ENCODE measurements around the gene PCED1B.

DNA sequence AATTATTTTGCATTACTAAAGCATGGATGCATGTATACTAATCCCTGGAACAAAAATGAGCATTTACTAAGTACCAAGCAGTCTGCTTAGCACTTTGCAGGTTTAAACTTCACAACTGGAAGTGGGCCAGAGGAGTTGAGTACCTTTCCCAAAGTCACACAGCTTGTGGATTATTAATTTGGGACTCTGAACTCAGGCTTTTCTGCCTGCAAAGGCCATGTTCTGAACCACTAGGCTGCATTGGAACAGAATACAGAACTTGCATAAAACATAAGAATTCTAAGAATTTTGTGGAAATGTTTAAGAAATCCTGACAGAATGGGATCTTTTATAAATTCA lies 133.2 kb downstream of the PCED1B start:
- TF ChIP-seq, protein P1, sequence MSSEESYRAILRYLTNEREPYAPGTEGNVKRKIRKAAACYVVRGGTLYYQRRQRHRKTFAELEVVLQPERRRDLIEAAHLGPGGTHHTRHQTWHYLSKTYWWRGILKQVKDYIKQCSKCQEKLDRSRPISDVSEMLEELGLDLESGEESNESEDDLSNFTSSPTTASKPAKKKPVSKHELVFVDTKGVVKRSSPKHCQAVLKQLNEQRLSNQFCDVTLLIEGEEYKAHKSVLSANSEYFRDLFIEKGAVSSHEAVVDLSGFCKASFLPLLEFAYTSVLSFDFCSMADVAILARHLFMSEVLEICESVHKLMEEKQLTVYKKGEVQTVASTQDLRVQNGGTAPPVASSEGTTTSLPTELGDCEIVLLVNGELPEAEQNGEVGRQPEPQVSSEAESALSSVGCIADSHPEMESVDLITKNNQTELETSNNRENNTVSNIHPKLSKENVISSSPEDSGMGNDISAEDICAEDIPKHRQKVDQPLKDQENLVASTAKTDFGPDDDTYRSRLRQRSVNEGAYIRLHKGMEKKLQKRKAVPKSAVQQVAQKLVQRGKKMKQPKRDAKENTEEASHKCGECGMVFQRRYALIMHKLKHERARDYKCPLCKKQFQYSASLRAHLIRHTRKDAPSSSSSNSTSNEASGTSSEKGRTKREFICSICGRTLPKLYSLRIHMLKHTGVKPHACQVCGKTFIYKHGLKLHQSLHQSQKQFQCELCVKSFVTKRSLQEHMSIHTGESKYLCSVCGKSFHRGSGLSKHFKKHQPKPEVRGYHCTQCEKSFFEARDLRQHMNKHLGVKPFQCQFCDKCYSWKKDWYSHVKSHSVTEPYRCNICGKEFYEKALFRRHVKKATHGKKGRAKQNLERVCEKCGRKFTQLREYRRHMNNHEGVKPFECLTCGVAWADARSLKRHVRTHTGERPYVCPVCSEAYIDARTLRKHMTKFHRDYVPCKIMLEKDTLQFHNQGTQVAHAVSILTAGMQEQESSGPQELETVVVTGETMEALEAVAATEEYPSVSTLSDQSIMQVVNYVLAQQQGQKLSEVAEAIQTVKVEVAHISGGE (tag by site-specific recombination; conservative IDR thresholded peaks at IDR 0.05; ENCODE audit: low read depth), result no peak
- TF ChIP-seq ZNF211 (tag by site-specific recombination; IDR thresholded peaks at IDR 0.05; ENCODE audit: low read depth) (no peak), IKZF3 (tag by site-specific recombination; IDR thresholded peaks at IDR 0.05) (no peak), ZNF335 (tag by site-specific recombination; conservative IDR thresholded peaks at IDR 0.05) (no peak), ZNF76 (tag by site-specific recombination; IDR thresholded peaks at IDR 0.05; ENCODE audit: borderline replicate concordance, low read depth) (no peak)
- TF ChIP-seq, protein P2, sequence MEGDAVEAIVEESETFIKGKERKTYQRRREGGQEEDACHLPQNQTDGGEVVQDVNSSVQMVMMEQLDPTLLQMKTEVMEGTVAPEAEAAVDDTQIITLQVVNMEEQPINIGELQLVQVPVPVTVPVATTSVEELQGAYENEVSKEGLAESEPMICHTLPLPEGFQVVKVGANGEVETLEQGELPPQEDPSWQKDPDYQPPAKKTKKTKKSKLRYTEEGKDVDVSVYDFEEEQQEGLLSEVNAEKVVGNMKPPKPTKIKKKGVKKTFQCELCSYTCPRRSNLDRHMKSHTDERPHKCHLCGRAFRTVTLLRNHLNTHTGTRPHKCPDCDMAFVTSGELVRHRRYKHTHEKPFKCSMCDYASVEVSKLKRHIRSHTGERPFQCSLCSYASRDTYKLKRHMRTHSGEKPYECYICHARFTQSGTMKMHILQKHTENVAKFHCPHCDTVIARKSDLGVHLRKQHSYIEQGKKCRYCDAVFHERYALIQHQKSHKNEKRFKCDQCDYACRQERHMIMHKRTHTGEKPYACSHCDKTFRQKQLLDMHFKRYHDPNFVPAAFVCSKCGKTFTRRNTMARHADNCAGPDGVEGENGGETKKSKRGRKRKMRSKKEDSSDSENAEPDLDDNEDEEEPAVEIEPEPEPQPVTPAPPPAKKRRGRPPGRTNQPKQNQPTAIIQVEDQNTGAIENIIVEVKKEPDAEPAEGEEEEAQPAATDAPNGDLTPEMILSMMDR (tag by site-specific recombination; IDR thresholded peaks at IDR 0.05), result no peak
- TF ChIP-seq, protein P3, sequence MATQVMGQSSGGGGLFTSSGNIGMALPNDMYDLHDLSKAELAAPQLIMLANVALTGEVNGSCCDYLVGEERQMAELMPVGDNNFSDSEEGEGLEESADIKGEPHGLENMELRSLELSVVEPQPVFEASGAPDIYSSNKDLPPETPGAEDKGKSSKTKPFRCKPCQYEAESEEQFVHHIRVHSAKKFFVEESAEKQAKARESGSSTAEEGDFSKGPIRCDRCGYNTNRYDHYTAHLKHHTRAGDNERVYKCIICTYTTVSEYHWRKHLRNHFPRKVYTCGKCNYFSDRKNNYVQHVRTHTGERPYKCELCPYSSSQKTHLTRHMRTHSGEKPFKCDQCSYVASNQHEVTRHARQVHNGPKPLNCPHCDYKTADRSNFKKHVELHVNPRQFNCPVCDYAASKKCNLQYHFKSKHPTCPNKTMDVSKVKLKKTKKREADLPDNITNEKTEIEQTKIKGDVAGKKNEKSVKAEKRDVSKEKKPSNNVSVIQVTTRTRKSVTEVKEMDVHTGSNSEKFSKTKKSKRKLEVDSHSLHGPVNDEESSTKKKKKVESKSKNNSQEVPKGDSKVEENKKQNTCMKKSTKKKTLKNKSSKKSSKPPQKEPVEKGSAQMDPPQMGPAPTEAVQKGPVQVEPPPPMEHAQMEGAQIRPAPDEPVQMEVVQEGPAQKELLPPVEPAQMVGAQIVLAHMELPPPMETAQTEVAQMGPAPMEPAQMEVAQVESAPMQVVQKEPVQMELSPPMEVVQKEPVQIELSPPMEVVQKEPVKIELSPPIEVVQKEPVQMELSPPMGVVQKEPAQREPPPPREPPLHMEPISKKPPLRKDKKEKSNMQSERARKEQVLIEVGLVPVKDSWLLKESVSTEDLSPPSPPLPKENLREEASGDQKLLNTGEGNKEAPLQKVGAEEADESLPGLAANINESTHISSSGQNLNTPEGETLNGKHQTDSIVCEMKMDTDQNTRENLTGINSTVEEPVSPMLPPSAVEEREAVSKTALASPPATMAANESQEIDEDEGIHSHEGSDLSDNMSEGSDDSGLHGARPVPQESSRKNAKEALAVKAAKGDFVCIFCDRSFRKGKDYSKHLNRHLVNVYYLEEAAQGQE (tag by site-specific recombination; IDR thresholded peaks at IDR 0.05), result no peak

Data from HEK293 (cell line).